WTC11 (cell line): Measurements from ENCODE around the gene CUL9.

ENCODE experiments used
- ATF1 ChIP-seq: sonication (generic); formaldehyde crosslinking; IDR thresholded peaks from 2 replicates; pipeline ENCODE4 v1.8.1; 2023; ENCODE audit warnings: mild to moderate bottlenecking, moderate library complexity, missing genetic modification reagents
- CREM ChIP-seq: sonication (generic); formaldehyde crosslinking; IDR thresholded peaks from 2 replicates; pipeline ENCODE4 v1.8.1; 2022; ENCODE audit warnings: mild to moderate bottlenecking, missing genetic modification reagents, moderate library complexity
- HMGA2 ChIP-seq: fragments of 250-450 bp; sonication (Bioruptor Pico); IDR thresholded peaks from 2 replicates; pipeline ENCODE4 v1.4.0; 2021; ENCODE audit warnings: mild to moderate bottlenecking, moderate library complexity
- SMAD4 ChIP-seq: sonication (generic); formaldehyde crosslinking; IDR thresholded peaks from 2 replicates; pipeline ENCODE4 v1.8.0; 2022; ENCODE audit warnings: mild to moderate bottlenecking, missing genetic modification reagents
- TEAD4 ChIP-seq: sonication (generic); formaldehyde crosslinking; IDR thresholded peaks from 2 replicates; pipeline ENCODE4 v1.8.0; 2022; ENCODE audit warnings: mild to moderate bottlenecking, missing genetic modification reagents
- ZBTB21 ChIP-seq: sonication (generic); formaldehyde crosslinking; IDR thresholded peaks from 2 replicates; pipeline ENCODE4 v1.8.1; 2023; ENCODE audit warnings: mild to moderate bottlenecking, missing genetic modification reagents, borderline replicate concordance
- ZNF232 ChIP-seq: sonication (generic); formaldehyde crosslinking; IDR thresholded peaks from 2 replicates; pipeline ENCODE4 v1.8.0; 2022; ENCODE audit warnings: mild to moderate bottlenecking, missing genetic modification reagents
- TF ChIP-seq, protein P1 (sequence below): fragments of 200-600 bp; IDR thresholded peaks from 2 replicates; pipeline ENCODE4 v1.8.0; 2022; ENCODE audit warnings: antibody characterized with exemption
- TF ChIP-seq, protein P2 (sequence below): fragments of 250-450 bp; sonication (Bioruptor Pico); IDR thresholded peaks from 2 replicates; pipeline ENCODE4 v1.8.0; 2021; ENCODE audit warnings: mild to moderate bottlenecking
- TF ChIP-seq, protein P3 (sequence below): sonication (generic); formaldehyde crosslinking; IDR thresholded peaks from 2 replicates; pipeline ENCODE4 v1.8.1; 2022; ENCODE audit warnings: mild to moderate bottlenecking, moderate library complexity, missing genetic modification reagents
- TF ChIP-seq, protein P4 (sequence below): sonication (generic); formaldehyde crosslinking; IDR thresholded peaks from 2 replicates; pipeline ENCODE4 v1.8.1; 2023; ENCODE audit warnings: mild to moderate bottlenecking, missing genetic modification reagents, moderate library complexity
- TF ChIP-seq, protein P5 (sequence below): sonication (generic); formaldehyde crosslinking; conservative IDR thresholded peaks from 2 replicates; pipeline ENCODE4 v1.8.1; 2023; ENCODE audit warnings: mild to moderate bottlenecking, low read depth, missing genetic modification reagents, moderate library complexity
- TF ChIP-seq, protein P6 (sequence below): fragments of 250-450 bp; sonication (Bioruptor Pico); IDR thresholded peaks from 2 replicates; pipeline ENCODE4 v1.9.0; 2021; ENCODE audit warnings: mild to moderate bottlenecking, borderline replicate concordance

DNA sequence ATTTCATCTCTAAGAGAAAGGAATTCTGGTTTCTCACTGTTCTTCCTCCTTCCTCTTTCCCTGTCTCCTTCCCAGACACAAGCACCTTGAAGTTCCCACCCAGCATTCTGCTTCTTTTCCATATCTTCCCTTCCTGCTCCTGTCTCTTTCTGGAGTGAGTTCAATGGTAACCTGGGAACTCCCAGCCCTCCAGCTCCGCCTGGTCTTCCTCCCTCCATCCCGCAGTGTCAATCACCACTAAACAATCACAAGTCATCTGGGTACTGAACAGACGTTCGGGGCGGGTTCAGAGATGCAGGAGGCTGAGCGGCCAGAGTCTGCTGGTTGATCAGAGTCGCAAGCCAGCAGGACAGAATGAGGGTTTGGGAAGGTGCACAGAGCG lies 69.0 kb downstream of the CUL9 start:
- TF ChIP-seq, protein P1, sequence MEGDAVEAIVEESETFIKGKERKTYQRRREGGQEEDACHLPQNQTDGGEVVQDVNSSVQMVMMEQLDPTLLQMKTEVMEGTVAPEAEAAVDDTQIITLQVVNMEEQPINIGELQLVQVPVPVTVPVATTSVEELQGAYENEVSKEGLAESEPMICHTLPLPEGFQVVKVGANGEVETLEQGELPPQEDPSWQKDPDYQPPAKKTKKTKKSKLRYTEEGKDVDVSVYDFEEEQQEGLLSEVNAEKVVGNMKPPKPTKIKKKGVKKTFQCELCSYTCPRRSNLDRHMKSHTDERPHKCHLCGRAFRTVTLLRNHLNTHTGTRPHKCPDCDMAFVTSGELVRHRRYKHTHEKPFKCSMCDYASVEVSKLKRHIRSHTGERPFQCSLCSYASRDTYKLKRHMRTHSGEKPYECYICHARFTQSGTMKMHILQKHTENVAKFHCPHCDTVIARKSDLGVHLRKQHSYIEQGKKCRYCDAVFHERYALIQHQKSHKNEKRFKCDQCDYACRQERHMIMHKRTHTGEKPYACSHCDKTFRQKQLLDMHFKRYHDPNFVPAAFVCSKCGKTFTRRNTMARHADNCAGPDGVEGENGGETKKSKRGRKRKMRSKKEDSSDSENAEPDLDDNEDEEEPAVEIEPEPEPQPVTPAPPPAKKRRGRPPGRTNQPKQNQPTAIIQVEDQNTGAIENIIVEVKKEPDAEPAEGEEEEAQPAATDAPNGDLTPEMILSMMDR, result no peak
- TF ChIP-seq, protein P2, sequence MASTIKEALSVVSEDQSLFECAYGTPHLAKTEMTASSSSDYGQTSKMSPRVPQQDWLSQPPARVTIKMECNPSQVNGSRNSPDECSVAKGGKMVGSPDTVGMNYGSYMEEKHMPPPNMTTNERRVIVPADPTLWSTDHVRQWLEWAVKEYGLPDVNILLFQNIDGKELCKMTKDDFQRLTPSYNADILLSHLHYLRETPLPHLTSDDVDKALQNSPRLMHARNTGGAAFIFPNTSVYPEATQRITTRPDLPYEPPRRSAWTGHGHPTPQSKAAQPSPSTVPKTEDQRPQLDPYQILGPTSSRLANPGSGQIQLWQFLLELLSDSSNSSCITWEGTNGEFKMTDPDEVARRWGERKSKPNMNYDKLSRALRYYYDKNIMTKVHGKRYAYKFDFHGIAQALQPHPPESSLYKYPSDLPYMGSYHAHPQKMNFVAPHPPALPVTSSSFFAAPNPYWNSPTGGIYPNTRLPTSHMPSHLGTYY (CRISPR knock-in tag), result no peak
- TF ChIP-seq ZNF232 (CRISPR knock-in tag) (no peak), SMAD4 (CRISPR knock-in tag) (no peak), HMGA2 (CRISPR knock-in tag) (no peak), ZBTB21 (CRISPR knock-in tag) (no peak), ATF1 (CRISPR knock-in tag) (no peak), CREM (CRISPR knock-in tag) (no peak), TEAD4 (CRISPR knock-in tag) (no peak)
- TF ChIP-seq, protein P3, sequence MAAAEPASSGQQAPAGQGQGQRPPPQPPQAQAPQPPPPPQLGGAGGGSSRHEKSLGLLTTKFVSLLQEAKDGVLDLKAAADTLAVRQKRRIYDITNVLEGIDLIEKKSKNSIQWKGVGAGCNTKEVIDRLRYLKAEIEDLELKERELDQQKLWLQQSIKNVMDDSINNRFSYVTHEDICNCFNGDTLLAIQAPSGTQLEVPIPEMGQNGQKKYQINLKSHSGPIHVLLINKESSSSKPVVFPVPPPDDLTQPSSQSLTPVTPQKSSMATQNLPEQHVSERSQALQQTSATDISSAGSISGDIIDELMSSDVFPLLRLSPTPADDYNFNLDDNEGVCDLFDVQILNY (CRISPR knock-in tag), result no peak
- TF ChIP-seq, protein P4, sequence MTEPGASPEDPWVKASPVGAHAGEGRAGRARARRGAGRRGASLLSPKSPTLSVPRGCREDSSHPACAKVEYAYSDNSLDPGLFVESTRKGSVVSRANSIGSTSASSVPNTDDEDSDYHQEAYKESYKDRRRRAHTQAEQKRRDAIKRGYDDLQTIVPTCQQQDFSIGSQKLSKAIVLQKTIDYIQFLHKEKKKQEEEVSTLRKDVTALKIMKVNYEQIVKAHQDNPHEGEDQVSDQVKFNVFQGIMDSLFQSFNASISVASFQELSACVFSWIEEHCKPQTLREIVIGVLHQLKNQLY (CRISPR knock-in tag), result no peak
- TF ChIP-seq, protein P5, sequence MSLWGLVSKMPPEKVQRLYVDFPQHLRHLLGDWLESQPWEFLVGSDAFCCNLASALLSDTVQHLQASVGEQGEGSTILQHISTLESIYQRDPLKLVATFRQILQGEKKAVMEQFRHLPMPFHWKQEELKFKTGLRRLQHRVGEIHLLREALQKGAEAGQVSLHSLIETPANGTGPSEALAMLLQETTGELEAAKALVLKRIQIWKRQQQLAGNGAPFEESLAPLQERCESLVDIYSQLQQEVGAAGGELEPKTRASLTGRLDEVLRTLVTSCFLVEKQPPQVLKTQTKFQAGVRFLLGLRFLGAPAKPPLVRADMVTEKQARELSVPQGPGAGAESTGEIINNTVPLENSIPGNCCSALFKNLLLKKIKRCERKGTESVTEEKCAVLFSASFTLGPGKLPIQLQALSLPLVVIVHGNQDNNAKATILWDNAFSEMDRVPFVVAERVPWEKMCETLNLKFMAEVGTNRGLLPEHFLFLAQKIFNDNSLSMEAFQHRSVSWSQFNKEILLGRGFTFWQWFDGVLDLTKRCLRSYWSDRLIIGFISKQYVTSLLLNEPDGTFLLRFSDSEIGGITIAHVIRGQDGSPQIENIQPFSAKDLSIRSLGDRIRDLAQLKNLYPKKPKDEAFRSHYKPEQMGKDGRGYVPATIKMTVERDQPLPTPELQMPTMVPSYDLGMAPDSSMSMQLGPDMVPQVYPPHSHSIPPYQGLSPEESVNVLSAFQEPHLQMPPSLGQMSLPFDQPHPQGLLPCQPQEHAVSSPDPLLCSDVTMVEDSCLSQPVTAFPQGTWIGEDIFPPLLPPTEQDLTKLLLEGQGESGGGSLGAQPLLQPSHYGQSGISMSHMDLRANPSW, result no peak
- TF ChIP-seq, protein P6, sequence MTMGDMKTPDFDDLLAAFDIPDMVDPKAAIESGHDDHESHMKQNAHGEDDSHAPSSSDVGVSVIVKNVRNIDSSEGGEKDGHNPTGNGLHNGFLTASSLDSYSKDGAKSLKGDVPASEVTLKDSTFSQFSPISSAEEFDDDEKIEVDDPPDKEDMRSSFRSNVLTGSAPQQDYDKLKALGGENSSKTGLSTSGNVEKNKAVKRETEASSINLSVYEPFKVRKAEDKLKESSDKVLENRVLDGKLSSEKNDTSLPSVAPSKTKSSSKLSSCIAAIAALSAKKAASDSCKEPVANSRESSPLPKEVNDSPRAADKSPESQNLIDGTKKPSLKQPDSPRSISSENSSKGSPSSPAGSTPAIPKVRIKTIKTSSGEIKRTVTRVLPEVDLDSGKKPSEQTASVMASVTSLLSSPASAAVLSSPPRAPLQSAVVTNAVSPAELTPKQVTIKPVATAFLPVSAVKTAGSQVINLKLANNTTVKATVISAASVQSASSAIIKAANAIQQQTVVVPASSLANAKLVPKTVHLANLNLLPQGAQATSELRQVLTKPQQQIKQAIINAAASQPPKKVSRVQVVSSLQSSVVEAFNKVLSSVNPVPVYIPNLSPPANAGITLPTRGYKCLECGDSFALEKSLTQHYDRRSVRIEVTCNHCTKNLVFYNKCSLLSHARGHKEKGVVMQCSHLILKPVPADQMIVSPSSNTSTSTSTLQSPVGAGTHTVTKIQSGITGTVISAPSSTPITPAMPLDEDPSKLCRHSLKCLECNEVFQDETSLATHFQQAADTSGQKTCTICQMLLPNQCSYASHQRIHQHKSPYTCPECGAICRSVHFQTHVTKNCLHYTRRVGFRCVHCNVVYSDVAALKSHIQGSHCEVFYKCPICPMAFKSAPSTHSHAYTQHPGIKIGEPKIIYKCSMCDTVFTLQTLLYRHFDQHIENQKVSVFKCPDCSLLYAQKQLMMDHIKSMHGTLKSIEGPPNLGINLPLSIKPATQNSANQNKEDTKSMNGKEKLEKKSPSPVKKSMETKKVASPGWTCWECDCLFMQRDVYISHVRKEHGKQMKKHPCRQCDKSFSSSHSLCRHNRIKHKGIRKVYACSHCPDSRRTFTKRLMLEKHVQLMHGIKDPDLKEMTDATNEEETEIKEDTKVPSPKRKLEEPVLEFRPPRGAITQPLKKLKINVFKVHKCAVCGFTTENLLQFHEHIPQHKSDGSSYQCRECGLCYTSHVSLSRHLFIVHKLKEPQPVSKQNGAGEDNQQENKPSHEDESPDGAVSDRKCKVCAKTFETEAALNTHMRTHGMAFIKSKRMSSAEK (CRISPR knock-in tag), result no peak
